HG03066 (cell line): Measurements from ENCODE around the gene FDXR.

Experiments used
- ATAC-seq: cut with Tn5 transposase; IDR thresholded peaks from one replicate; pipeline ENCODE4 v1.9.1; 2021; ENCODE audit warnings: low read depth; ENCODE audit not compliant: unreplicated experiment

The FDXR gene

DNA sequence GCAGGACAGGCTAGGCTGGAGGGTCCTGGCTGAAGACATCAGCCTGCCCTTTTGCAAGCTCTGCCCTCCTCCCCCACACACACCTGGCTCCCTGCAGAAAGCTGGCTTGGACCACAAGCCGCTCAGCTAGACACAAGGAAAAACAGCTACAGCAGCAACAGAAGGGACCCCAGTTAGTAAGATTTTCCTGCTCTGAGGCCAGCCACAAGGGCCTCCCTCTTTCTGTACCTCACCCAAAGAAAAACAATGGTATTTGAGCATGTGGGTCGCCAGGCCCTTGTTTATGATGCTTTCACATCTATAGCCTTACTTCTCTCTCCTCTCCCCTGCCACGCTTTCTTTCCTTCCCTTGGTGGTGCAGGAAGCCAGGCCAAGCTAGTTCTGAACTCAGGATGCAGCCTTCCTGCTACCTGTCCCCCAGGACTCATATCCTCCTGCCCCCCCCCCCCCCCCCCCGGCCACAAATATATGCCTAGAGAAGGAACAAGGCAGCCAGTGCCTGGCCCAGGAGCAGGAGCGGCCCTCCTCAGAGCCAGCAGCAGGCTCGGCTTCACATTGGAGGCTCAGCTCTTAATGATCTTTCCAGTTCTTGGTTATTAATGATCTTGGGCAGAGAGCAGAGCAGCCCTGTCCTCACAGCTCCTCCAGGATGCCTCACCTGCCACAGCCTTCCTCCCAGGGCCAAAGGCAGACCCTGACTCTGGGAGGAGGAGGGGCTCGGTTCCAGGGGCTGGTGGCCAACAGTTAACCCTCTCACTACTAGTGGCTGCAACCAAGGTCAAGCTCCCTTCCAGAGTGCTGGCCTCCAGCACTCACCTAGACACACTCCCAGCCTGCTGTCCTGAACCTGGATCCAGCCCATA, 32.6 kb downstream of the FDXR start:
- ATAC-seq: no peak

DNA sequence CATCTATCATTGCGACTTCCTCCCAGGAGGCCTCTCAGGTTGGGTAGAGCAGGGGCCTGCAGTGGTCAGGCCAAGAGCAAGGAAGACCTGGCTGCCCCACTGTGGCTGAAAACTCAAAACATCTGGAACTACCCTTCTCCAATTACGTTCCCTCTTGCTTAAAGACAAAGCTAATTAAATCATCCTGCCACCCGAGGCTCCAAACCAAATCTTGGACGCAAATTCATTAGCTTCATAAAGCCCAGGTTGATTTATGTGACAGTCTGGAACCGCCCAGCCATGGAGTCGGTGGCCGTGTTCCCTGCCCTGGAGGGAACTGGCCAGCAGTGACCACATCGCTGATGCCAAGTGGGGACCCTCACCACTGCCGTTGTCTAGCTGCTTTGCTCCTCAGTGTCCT, 34.5 kb downstream of the FDXR start:
- no peak for ATAC-seq

DNA sequence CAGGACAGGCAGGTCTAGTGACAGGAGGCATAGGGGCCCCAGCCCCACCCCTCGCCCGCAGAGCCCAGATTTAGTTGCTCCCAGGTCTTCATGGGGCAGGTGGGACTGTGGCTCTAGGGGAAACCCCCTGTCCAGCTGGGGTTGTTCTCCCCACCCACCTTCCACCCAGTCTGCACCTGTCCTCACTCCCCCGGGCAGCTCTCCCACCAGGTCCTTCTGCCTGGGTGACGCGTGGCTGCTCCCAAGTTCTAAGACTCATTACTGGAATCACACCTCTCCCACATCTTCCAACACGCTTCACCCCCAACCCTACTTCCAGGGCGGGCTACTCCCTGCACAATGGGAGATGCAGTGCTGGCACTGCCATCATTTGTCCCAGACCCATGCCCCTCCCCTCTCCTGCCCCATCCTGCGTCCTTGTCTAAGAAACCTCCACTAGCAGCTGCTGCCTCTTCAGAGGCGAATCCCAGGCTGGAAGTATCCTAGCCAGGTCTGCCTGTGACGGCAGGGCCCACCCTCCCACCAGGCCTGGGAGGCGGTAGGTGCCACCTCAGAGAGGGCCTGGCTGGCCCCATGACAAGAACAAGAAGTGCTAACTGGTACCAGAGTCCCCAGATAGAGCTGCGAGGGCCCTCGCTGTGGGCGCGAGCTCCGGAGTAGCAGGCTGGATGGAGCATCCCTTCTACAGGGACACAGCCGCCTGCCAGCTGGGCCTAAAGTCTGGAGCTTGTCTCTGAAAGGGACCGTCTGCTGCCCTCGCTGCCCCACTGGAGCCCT, 35.9 kb downstream of the FDXR start:
- ATAC-seq: no peak

DNA sequence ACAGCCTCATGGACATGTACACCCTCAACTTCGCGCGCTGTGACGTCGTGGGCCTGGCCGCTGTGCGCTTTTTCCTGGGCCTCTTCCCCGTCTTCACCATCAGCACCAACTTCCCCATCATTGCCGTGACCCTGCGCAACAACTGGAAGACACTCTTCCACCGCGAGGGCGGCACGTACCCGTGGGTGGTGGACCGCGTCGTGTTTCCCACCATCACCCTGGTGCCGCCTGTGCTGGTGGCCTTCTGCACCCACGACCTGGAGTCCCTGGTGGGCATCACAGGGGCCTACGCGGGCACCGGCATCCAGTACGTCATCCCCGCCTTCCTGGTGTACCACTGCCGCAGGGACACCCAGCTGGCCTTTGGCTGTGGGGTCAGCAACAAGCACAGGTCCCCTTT, 36.6 kb downstream of the FDXR start:
- ATAC-seq: no peak

DNA sequence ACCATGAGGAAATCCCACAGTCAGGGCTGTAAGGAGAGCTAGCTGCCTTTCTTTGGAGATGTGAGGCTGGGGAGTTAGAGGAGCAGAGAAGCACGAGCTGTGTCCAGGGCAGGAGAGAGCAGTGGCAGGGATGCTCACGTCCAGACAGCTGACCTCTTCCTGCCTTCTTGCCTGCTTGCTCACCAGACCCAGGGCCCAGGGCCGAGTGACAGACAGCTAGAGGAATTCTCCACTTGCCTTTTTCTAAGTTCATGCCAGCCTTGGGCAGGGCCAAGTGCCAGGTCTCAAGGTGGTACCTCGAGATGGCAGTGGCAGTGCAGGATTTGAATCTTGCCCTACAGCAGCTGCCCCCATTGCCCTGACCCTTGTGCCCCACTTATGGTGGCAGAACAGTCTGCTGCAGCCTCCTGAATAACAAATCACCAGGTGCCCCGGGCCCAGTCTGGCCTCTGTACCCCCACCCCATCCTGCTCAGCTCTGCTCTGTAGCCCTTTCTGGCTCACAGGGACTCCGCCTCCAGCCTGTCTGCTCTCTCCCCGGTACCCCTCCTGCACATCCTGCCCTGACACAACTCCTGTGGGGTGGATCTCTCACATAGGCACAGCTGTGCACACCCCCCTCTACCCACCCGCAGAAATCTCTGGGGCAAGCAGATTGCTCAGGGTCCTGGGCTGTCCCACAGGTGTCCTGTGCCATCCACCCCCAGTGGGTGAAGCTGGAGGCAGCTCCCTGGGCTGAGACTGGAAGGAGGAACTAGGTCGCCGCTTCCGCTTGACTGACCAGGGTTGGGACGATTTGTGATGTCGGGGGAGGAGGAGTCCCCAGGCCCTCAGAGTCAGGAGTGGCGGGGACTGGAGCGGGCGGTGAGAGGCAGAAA, 39.1 kb downstream of the FDXR start:
- peak; percentile 74 for ATAC-seq

DNA sequence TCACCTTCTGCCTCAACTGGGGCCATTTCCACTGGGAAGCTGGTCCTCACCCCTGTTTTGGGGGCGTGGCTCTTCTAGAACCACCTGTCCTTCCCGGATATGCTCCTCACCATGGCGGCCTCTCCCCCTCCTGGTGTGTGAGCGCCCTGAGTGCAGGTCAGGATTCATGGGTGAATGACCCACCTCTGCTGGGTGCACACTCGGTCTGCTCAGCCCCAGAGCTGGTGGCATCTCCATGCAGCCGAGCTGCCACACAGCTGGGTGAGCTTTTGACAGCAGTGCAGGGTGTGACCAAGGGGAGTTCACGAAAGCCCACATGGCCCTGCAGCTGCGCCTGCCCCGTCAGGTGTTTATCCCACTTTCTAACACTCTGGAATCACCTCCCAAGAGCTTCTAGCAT, 40.4 kb downstream of the FDXR start:
- ATAC-seq: no peak

DNA sequence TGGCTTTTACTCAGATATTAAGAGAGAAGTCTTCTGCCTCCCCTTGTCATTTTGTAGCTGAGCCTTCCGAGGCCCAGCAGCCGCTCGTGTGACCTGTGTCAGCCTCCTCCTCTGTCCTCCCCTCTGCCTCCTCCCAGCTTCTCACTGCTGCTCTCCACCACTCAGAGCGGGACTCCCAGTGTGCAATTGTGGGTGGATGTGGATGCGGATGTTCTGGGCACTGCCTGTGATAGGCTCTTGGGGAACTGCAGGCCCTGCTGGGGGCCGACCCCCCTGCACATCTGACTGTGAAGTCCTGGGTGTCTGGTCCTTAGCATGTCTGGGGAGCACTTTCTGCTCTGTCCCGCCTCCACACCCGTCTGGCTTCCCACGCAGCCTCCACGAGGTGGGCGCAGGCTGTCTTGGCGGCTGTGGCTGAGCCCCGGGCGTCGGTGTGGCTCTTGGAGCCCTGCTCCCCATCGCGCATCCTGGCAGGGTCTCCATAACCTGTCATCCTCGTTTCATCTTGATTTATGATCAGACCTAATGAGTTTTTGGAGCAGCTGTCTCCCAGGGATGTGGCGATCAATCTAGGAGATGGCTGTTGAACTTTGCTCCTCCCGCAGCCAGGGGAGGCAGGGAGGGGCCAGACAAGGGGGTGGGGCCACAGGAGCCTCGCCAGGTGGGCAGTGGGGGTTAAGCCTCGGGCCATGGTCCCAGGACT, 41.2 kb downstream of the FDXR start:
- no peak for ATAC-seq

DNA sequence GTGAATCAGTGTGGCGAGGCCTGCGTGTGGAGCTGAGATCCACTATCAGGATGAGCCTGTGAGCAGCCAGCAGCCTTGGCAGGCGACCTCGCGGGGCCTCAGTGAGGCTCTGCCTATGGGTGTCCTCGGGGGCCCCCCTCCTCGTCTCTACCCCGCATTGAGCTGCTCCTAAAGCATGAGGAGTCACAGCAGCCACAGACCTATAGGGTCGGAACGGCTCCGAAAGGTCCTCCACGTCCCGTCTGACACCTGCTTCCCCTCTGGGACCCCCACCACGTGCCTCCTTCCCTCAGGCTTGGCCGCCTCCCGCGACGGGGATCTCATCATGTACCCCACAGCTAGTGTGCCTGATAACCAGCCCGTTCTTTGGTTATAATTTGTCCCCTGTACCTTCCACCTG, 41.9 kb downstream of the FDXR start:
- no peak for ATAC-seq

DNA sequence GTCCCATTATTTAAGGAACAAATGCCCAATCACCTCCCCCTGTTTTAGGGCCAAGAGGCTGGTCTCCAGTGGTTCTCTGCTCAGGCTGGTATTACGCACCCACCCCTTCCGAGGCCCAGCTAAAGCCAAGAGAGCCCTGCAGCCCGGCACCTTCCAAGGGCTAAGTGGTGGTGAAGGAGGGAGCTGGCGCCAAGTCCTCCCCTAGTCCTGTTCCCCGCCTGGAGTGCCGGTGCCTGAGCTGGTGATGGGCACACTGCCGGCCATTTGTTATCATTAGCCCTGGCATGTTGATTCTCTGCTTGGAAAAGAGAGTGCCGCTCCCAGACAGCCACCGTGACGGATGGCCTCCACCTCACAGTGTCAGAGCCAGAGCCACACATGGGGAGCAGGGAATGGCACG, 45.0 kb downstream of the FDXR start:
- no peak for ATAC-seq

DNA sequence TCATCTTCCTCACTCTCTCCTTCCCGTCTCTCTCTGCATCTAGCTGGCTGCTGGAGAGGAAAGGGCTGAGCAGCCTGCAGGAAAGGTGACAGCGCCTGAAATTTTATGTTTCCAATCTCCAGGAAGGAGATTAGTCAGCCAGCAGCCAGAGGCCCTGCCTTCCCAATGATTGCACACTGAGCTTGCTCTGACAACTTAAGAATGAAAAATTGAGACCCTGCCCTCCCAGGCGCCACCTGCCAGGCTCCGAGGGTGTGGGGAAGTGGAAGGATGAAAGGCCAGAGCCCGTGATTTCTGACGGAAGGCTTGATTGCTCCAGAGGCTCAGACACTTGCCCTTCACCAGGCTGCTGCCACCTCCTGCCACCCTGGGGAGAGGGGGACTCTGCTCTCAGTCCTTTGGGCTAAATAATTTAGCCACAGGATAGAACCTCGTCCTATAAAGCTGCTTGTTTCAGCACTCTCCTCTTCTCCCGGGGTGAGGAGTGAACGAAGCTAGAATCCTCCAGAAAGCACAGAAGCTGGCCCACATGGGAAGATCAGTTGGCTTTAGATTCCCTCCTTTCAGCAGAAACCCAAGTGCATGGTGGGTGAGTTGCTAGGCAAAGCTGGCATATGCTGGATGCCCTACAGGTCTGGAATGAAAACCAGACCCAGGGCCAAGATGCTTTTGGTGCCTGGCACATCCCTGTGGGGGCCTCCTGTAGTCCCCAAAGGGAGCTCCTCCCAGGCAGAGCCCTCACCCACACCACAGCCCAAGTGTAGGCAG, 46.7 kb downstream of the FDXR start:
- ATAC-seq: no peak

DNA sequence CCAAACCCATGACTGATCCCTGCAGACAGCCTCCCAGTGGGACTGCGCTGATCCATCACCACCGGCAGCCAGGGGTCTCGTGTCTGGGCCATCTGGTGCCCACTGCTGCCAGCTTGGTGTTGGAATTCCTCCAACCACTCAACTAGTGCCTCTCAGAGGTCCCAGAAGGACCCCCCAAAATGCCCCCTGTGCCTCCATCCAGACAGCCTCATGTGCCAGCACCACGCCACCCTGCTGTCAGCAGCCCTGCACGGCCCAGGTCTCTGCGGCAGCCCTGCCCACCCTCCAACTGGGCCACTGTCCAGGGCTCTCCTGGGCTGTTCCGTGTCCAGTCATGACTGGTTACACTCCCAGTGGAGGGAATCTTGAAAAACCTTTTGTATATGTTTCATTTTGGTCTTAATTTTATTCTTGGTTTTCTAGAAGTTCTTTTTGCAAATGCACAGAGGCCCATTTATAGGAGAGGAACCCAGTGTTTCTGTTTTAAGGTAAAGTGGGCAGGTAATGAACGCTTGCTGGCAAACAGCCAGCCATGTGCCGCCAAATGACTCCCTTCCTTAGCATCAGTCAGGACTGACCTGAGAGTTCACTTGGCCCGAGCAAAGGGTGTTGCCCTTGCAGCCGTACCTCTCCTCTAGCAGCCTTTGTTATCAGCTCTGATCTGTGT, 47.7 kb downstream of the FDXR start:
- ATAC-seq: no peak

DNA sequence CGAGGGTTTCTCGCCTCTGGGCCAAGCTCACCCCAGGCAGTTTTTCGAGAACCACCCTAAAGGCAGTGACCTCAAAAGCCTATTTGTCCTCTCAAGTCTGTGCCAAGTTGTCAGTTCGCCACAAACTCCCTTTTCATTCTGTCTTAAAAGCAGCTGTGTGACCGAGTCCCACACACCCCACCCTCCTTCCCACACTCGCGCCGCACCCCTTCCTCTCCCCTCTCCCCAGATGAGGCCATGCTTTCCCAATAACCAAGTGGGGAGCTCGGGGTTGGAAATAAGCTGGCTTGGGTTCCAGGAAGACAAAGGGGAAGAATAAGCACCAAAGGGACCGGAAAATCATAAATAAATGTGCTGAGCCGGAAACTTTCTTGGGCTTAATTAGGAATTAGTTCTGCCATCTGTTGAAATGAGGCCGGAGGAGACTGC, 49.8 kb downstream of the FDXR start:
- no peak for ATAC-seq

DNA sequence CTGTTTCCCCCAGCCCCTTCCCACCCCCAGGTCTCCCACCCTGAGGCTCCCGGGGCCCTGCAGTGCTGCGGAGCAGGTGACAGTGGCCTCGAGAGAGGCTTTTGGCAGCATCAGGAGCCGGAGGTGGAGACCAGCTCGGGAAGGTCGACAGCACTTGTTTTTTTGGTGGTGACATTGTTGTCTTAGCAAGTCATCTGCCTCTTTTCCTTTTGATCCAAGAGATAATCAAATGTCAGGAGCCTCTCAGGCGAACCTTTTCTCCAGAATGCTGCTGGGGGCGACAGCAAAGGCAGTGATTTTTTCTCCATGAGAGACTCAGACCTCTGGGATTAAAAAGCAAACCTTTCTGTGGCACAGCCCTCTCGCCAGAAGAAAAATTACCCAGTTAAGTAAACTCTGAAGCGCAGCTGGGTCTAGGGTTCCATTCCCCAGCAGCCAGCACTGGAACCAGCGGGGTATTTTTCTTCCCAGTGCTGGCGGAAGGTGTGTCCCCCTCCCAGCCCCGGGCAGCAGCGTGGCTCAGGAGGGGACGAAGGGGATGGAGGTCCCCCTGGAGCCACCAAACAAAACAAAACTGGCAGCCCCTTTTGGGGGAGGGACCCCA, 50.4 kb downstream of the FDXR start:
- ATAC-seq: no peak

DNA sequence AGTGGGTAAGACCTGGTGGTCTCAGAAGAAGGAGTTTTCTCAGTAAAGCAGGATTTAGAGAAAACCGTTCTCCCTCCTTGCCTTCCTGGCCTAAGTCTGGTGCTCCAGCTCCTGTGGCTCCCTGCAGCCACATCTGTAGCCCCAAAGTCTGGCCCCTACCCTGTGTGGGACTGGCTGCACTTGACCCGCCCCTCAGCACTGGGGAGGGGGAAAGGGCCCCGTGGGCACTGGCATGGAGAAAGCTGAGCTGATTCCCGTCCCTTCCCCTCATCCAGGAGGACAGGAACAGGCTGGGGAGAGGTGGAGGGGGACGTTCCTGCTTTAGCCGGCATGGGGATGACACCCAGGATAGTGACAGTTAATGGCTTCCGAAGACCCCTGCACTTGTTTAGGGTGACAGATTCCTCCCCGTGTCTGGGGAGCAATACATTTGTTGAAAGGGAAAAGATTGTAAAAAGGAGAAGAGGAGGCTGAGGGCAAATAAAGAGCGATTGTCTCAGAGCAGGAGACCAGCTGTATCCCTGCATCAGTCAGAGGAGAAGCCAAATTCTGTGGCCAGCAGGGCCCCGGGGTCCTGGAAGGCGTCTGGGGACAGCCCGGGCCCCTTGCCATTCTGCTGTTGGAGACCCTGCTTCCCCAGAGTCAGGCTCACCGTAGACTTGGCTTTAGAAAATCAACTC, 51.0 kb downstream of the FDXR start:
- ATAC-seq: no peak

DNA sequence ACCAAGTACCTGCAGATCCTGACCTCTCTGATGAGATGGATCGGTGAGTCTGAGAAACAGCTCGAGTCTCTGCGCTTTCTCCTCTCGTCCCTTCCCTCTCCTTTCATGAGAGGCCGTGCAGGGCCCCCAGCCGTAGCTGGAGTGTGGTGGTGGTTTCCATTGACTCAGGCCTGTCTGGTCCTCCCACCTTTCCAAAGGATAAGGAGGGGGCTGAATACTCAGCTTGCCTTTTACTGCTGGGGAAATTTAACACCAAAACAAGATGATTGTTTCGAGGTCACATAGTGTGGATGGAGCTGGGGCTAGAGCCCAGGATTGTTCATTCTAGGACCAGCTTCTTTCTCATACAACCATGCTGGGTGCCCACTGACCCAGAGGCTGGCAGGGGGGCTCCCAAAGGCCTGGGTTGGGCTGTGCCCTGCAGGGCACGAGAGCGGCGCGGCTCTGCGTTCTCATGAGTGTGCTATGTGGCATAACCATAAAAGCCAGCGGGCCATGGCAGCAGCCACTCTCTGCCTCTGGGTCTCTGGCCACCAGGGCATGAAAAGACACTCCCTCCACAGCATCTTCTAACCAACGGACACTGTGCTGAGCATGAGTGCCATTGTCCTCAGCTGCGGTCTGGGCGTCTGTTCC, 52.9 kb downstream of the FDXR start:
- ATAC-seq: no peak

DNA sequence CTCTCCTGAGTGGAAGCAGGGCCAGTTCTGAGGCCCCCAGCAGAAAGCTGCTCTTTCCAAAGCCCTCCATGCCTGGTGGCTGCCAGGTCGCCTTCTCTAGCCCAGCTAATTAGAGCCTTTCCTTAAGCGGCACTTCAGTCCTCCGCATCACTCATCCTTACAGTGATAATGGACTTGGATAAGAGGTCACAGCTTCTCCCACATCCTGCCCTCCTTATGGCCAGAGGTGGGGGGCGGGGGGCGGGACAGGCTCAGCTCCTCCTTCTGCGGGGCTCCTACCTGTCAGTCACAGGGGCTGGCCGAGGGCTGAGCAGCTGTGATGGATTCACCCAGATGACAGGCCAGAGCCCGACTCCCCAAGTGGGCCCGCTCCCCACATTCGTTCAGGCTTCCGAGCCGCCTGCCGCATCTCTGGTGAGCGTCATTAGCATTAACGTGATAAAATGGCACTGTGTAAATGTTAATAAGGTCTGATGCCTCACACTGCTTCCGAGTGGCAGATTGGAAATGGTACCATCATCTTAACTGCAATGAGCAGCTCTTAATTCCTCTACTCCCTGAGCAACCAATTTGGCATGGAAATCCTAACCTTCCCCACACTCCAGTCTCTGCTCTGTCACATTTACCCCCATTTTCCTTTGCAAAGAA, 54.4 kb downstream of the FDXR start:
- ATAC-seq: no peak

DNA sequence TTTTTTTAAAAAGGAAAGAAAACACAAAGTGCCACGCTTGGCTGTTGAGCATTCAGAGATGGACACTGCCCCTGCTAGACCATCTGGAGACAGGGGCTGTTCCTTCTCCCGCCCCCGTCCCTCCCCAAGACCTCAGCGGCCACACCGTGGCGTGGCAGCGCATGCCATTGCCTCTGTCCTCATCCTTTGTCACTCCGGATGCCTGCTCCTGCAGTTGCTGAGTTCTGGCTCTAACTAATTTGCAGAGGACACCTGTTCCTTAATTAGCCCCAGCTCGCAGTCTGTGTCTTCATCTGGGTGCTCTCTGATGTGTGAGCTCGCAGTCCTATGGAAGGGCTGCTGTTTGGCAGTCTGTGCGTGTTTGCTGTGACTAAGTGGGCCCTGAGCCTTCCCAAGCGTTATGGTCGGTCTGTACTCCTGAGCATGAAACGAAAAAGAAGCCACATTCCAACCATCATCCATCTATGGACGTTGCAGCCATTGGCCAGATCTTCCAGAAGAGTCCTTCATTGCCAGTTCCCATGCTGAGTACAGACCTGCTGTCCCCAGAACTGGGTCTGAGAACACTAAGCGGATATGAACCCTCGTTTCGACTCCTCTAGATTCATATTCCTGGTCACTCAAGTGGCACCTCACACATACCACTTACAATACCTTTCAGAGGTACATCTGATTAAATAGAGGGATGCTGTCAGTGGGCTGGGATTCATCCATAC, 55.7 kb downstream of the FDXR start:
- no peak for ATAC-seq
